Kidney (tissue), 14 donors: ENCODE measurements around the gene PRSS3. TPM values are rescaled to one million over a fixed set of nuclear protein-coding genes. Genes with fewer than 3 reads are reported as not detected.

ENCODE experiments used
- DNase-seq, 5 donors: peaks; one replicate each; pipeline ENCODE4 v3.0.0-alpha.2; 2013 to 2020
- FAIRE-seq: peaks from 2 replicates; lab custom pipeline; 2012; peaks lifted over from hg19 to GRCh38; lab: Jason Lieb, UNC
- H3K27ac ChIP-seq, 2 donors: one replicate each; pipeline ENCODE4 v1.7.0; 2013; ENCODE audit warnings: low read depth in 2 of 2, low read length in 2 of 2, inconsistent platforms in 1 of 2
- H3K27me3 ChIP-seq: one replicate; pipeline ENCODE4 v1.7.1; 2013; ENCODE audit warnings: low read length, inconsistent platforms; ENCODE audit not compliant: control insufficient read depth, insufficient read depth
- H3K36me3 ChIP-seq, 3 donors: one replicate each; pipeline versions ENCODE4 v1.7.0 to v1.7.1; 2013; ENCODE audit warnings: low read length in 3 of 3, control low read depth in 1 of 3, inconsistent platforms in 1 of 3; ENCODE audit not compliant: insufficient read depth in 3 of 3, control insufficient read depth in 2 of 3
- H3K4me1 ChIP-seq, 3 donors: one replicate each; pipeline versions ENCODE4 v1.7.0 to v1.7.1; 2013; ENCODE audit warnings: low read length in 3 of 3, inconsistent platforms in 1 of 3, low read depth in 1 of 3; ENCODE audit not compliant: control insufficient read depth in 2 of 3, insufficient read depth in 2 of 3
- H3K4me3 ChIP-seq, 3 donors: one replicate each; pipeline versions ENCODE4 v1.7.0 to v1.8.1; 2013; ENCODE audit warnings: low read length in 3 of 3, control low read depth in 1 of 3, inconsistent platforms in 1 of 3
- H3K9ac ChIP-seq, 3 donors: one replicate each; pipeline versions ENCODE4 v1.7.0 to v1.7.1; 2013; ENCODE audit warnings: low read length in 3 of 3, control low read depth in 1 of 3, inconsistent platforms in 1 of 3
- H3K9me3 ChIP-seq, 3 donors: one replicate each; pipeline versions ENCODE4 v1.7.0 to v1.7.1; 2013; ENCODE audit warnings: low read length in 3 of 3, control low read depth in 1 of 3, inconsistent platforms in 1 of 3; ENCODE audit not compliant: control insufficient read depth in 2 of 3, insufficient read depth in 1 of 3
- CTCF ChIP-seq: IDR thresholded peaks from 3 replicates; pipeline ENCODE4 v1.5.1; 2012; ENCODE audit warnings: mild to moderate bottlenecking, moderate library complexity, borderline replicate concordance; ENCODE audit not compliant: insufficient read depth; ENCODE audit errors: extremely low read depth
- intact Hi-C: fragments of 100-400 bp; cut with DNase I; formaldehyde crosslinking; loops from one replicate; pipeline ENCODE4 v1.11.1; 2022
- polyA plus RNA-seq: library from polyadenylated mRNA; stranded (reverse); fragments of 350-450 nt; fragmentation: Illumina TruSeq; extraction: RNeasy Lipid Tissue Mini Kit (QIAGEN cat#74804); gene quantifications from one replicate; pipeline ENCODE4 v1.2.3, GENCODE V29; 2014; ENCODE audit warnings: low read depth, low replicate concordance; ENCODE audit not compliant: insufficient read depth
- total RNA-seq: library from RNA; stranded (reverse); fragmentation: NEBNext Ultra II Directional; extraction: Animal tissue kit (Norgen Biotek cat#: 25700); gene quantifications from one replicate; pipeline ENCODE4 v1.2.1, GENCODE V29; 2021
- donor health status: control.
- donor health status: control.
- donor health status: control.
- donor health status: control.
- donor health status: control.
- donor health status: DM: yes; HTN: yes; CAD: no.
- donor health status: Normal renal cell carcinoma (clear cell type).

The PRSS3 gene
- total and polyA plus RNA-seq, 2 donors from 2014 or later, result 0.79 to 2.8 TPM

GRCh38 chr9:33776578-33776977, 18.8 kb upstream of the PRSS3 start:
- intact Hi-C loops, result no loop called here
- no peak overlapping the region for H3K4me3 ChIP-seq
- FAIRE-seq, result no peak

GRCh38 chr9:33778700-33779351, 16.5 kb upstream of the PRSS3 start:
- intact Hi-C loops, result no loop called here
- H3K4me3 ChIP-seq, result no peak overlapping the region
- no peaks in the 10 kb centered on the region for H3K36me3 ChIP-seq
- FAIRE-seq (no peak), DNase-seq (peak in 3 of 5 donors; percentile 49 to 73 (median 58))
- peak; percentile 73 for TF ChIP-seq CTCF
- H3K27me3 ChIP-seq, result no peaks in the 10 kb centered on the region
- no peak overlapping the region for H3K27ac ChIP-seq
- no peaks in the 10 kb centered on the region for H3K9me3 ChIP-seq
- no peaks in the 10 kb centered on the region for H3K4me1 ChIP-seq
- no peak overlapping the region for H3K9ac ChIP-seq

More at GRCh38 chr9:33776578-33776977, 18.8 kb upstream of the PRSS3 start:
- no peak overlapping the region for H3K9ac ChIP-seq
- no peaks in the 10 kb centered on the region for H3K9me3 ChIP-seq
- no peak for DNase-seq
- H3K27ac ChIP-seq, result no peak overlapping the region
- TF ChIP-seq CTCF, result no peak
- no peaks in the 10 kb centered on the region for H3K27me3 ChIP-seq
- no peaks in the 10 kb centered on the region for H3K4me1 ChIP-seq
- H3K36me3 ChIP-seq, result no peaks in the 10 kb centered on the region

GRCh38 chr9:33780276-33780675, 15.1 kb upstream of the PRSS3 start:
- FAIRE-seq, result no peak
- TF ChIP-seq CTCF, result no peak
- intact Hi-C loops, result no loop called here

More at GRCh38 chr9:33780276-33780675, 15.1 kb upstream of the PRSS3 start:
- Histone ChIP-seq H3K36me3 (no peaks in the 10 kb centered on the region), H3K9me3 (no peaks in the 10 kb centered on the region), H3K4me1 (no peaks in the 10 kb centered on the region), H3K27ac (no peak overlapping the region), H3K4me3 (no peak overlapping the region), H3K27me3 (no peaks in the 10 kb centered on the region), H3K9ac (no peak overlapping the region)
- DNase-seq, result no peak
